Muscle of arm (tissue), 12 donors: ENCODE data around the gene DRAM1. TPM values are rescaled to one million over a fixed set of nuclear protein-coding genes. Genes with fewer than 3 reads are reported as not detected.

Experiments
- polyA plus RNA-seq, 12 donors: library from polyadenylated mRNA; unstranded; fragments of 120-200 nt; gene quantifications; one replicate each; pipeline ENCODE4 v1.2.1, GENCODE V29; 2013; ENCODE audit not compliant: insufficient read length in 12 of 12

Gene DRAM1
- polyA plus RNA-seq, 12 donors: 2.4 to 9.4 (median 4.1) TPM; not detected in 1

Other genes with a start within 250 kb of the DRAM1 start
- 10 to 100 TPM in 11 of 12 donors, not detected in 1; 23.5 to 49.3 (median 30.1) TPM for gene CHPT1, start 179.9 kb upstream of the DRAM1 start, polyA plus RNA-seq
- 1 to 10 TPM in 2 of 12 donors, under 1 TPM in 8, not detected in 2; 0.08 to 1.3 (median 0.54) TPM for gene SYCP3, start 138.1 kb upstream of the DRAM1 start, polyA plus RNA-seq
- gene GNPTAB, start 46.6 kb upstream of the DRAM1 start, polyA plus RNA-seq: 10 to 100 TPM in 11 of 12 donors, not detected in 1; 14.7 to 36.5 (median 19.9) TPM
- 10 to 100 TPM in 11 of 12 donors, not detected in 1; 33.9 to 72.1 (median 42.7) TPM for gene WASHC3, start 184.4 kb downstream of the DRAM1 start, polyA plus RNA-seq
- gene NUP37, start 242.5 kb downstream of the DRAM1 start, polyA plus RNA-seq: 10 to 100 TPM in 11 of 12 donors, not detected in 1; 15.7 to 25.9 (median 20.1) TPM
- 10 to 100 TPM in 1 of 12 donors, 1 to 10 TPM in 10, not detected in 1; 4.0 to 18.4 (median 7.9) TPM for gene PARPBP, start 242.6 kb downstream of the DRAM1 start, polyA plus RNA-seq